Breast epithelium (tissue), 4 donors: ENCODE data around the gene SLC8A3. TPM values are rescaled to one million over a fixed set of nuclear protein-coding genes. Genes with fewer than 3 reads are reported as not detected.
A peak's percentile ranks its signal among the peaks of the same experiment; 100 is the strongest.

Experiments used
- DNase-seq, 2 donors: peaks; one replicate each; pipeline ENCODE4 v3.0.0-alpha.2; 2019; ENCODE audit warnings: low spot score in 2 of 2
- H3K27ac ChIP-seq, 2 donors: fragments of 200-600 bp; sonication (generic) in 1 of 2; one replicate each; pipeline ENCODE4 v1.5.1; 2016 to 2019; ENCODE audit warnings: mild to moderate bottlenecking in 1 of 2
- H3K27me3 ChIP-seq, 2 donors: fragments of 200-600 bp; sonication (generic) in 1 of 2; one replicate each; pipeline versions ENCODE4 v1.5.1 to v1.6.0; 2017 to 2019; ENCODE audit warnings: control low read depth in 1 of 2, mild to moderate bottlenecking in 1 of 2
- H3K36me3 ChIP-seq: fragments of 200-600 bp; one replicate; pipeline ENCODE4 v1.5.1; 2019
- H3K4me1 ChIP-seq, 2 donors: fragments of 200-600 bp; sonication (generic); one replicate each; pipeline ENCODE4 v1.5.1; 2016 to 2019; ENCODE audit warnings: control low read depth in 1 of 2
- H3K4me3 ChIP-seq, 3 donors: fragments of 200-600 bp; sonication (generic); 1 replicate in 2 of 3; 2 replicates in 1 of 3; pipeline ENCODE4 v1.5.1; 2016 to 2019; ENCODE audit warnings: mild to moderate bottlenecking in 3 of 3, moderate library complexity in 2 of 3
- H3K9me3 ChIP-seq, 2 donors: fragments of 200-600 bp; sonication (generic) in 1 of 2; one replicate each; pipeline ENCODE4 v1.5.1; 2016 to 2019; ENCODE audit warnings: control low read depth in 1 of 2
- CTCF ChIP-seq, 3 donors: fragments of 450-650 bp; IDR thresholded peaks; one replicate each; pipeline ENCODE4 v1.5.1; 2016 to 2017; ENCODE audit warnings: antibody characterized with exemption in 3 of 3, mild to moderate bottlenecking in 3 of 3, moderate library complexity in 3 of 3
- POLR2A ChIP-seq: fragments of 450-650 bp; IDR thresholded peaks from one replicate; pipeline ENCODE4 v1.6.1; 2016; ENCODE audit warnings: antibody characterized with exemption, mild to moderate bottlenecking, moderate library complexity
- POLR2AphosphoS5 ChIP-seq, 3 donors: sonication (generic); formaldehyde crosslinking; IDR thresholded peaks; one replicate each; pipeline ENCODE4 v1.6.1; 2017; ENCODE audit warnings: antibody characterized with exemption in 3 of 3
- intact Hi-C: fragments of 100-400 bp; cut with DNase I; formaldehyde crosslinking; loops from one replicate; pipeline ENCODE4 v1.15.1; 2023; ENCODE audit warnings: low total_unique reads
- total RNA-seq, 3 donors: library from RNA; depleted of rRNA; stranded (reverse); fragments of >200 nt; gene quantifications; one replicate each; pipeline ENCODE4 v1.1.0, GENCODE V29; 2016

The SLC8A3 gene
- total RNA-seq, 3 donors from 2014 or later, result 0.59 to 1.8 TPM; not detected in 1

- no peaks in the 10 kb centered on the region for H3K9me3 ChIP-seq
- no peaks in the 10 kb centered on the region for H3K4me1 ChIP-seq
- H3K27me3 ChIP-seq, result no peaks in the 10 kb centered on the region
- intact Hi-C loops, result loop anchor here (10.0 kb wide), 1 partner anchor 213 kb away; no protein-coding TSS in a partner anchor
- no peak overlapping the region for H3K4me3 ChIP-seq
- TF ChIP-seq CTCF (IDR thresholded peaks at IDR 0.05) (peak; percentile 77 to 89 (median 89)), POLR2A (no peak)
- peak; percentile 58 to 75 for DNase-seq
- no peaks in the 10 kb centered on the region for H3K36me3 ChIP-seq
- H3K27ac ChIP-seq, result no peak overlapping the region
These were observed 160.8 kb downstream of the SLC8A3 start for GRCh38 chr14:70027785-70028428.

GRCh38 chr14:70023871-70024270 is 164.9 kb downstream of the SLC8A3 start:
- Histone ChIP-seq H3K4me1 (no peaks in the 10 kb centered on the region), H3K9me3 (no peaks in the 10 kb centered on the region), H3K36me3 (no peaks in the 10 kb centered on the region), H3K27me3 (no peaks in the 10 kb centered on the region), H3K4me3 (no peak overlapping the region), H3K27ac (no peak overlapping the region)
- no peak for DNase-seq
- intact Hi-C loops, result loop anchor here (10.0 kb wide), 1 partner anchor 209 kb away; no protein-coding TSS in a partner anchor
- TF ChIP-seq POLR2AphosphoS5 (IDR thresholded peaks at IDR 0.05) (no peak), POLR2A (no peak), CTCF (IDR thresholded peaks at IDR 0.05) (no peak)

DNA sequence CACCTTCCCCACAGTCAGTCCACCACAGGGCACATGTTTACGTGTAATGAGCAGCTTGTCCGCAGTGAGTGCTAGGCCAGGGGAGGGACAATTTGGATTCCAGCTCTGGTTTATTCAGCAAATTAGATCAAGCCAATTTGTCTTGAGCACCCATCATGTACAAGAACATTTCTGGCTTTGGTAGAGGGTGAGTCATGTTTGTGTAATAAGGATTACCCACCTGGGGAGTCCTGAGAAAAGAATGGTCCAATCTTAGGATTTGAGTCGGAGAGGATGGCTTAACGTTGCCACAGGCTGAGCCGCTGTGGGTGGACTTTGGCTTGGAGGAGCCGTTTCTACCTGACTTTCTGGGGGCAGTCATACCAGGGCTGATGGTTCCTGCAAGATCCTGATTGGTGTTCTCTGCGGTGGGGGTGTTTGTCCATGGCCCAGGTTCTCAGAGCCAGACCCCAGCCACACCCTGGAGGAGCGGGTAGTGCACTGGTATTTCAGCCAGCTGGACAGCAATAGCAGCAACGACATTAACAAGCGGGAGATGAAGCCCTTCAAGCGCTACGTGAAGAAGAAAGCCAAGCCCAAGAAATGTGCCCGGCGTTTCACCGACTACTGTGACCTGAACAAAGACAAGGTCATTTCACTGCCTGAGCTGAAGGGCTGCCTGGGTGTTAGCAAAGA is 165.8 kb downstream of the SLC8A3 start:
- peaks cover 0 to 7% of the 10 kb centered on the region in 2 donors for H3K4me1 ChIP-seq
- DNase-seq, result no peak
- TF ChIP-seq POLR2AphosphoS5 (IDR thresholded peaks at IDR 0.05) (no peak), POLR2A (no peak), CTCF (IDR thresholded peaks at IDR 0.05) (no peak)

DNA sequence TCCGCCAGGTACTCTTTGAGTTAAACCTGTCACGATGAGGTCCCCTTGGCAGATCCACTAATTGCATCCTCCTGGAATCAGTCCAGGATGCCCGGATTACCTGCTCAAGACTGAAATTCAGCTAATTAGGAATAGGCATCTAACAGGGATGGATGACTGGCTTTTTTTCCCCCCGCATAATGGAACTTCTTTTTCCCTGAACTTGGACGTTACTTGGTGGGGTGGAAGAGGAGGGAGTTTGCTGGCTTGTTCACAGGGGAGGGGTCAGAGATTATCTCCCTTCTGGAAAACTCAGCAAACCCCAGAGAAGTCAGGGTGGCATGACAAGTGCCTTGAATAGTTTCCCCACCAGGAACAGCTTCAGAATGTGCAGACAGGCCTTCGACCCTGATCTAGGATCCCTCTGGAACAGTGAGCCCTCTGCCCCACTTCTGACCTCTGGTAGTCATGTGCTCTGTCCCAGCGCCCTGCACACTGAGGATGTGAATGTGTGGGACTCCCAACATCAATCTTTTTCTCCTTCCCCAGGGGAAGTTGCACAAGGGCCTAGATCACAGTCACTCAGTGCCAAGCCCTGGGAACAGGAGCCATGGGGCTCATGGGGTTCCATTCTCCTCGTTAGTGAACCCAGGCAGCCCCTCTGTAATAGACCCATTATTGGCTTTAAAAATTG is 167.1 kb downstream of the SLC8A3 start:
- Histone ChIP-seq H3K4me3 (no peak overlapping the region), H3K36me3 (no peaks in the 10 kb centered on the region), H3K4me1 (peaks cover 0 to 10% of the 10 kb centered on the region in 2 donors), H3K9me3 (no peaks in the 10 kb centered on the region), H3K27me3 (no peaks in the 10 kb centered on the region), H3K27ac (no peak overlapping the region)
- TF ChIP-seq CTCF (IDR thresholded peaks at IDR 0.05), result no peak
- TF ChIP-seq POLR2AphosphoS5 (IDR thresholded peaks at IDR 0.05), result no peak
- TF ChIP-seq POLR2A, result no peak
- no peak for DNase-seq
- intact Hi-C loops, result loop anchor here (10.0 kb wide), 1 partner anchor 207 kb away; no protein-coding TSS in a partner anchor

More for the DNA sequence above, 165.8 kb downstream of the SLC8A3 start:
- Histone ChIP-seq H3K36me3 (no peaks in the 10 kb centered on the region), H3K9me3 (no peaks in the 10 kb centered on the region), H3K27ac (no peak overlapping the region), H3K27me3 (no peaks in the 10 kb centered on the region), H3K4me3 (no peak overlapping the region)
- intact Hi-C loops, result loop anchor here (10.0 kb wide), 1 partner anchor 208 kb away; no protein-coding TSS in a partner anchor
